HepG2 (cell line): ENCODE results near the gene ANKRD39. TPM values are rescaled to one million over a fixed set of nuclear protein-coding genes. Genes with fewer than 3 reads are reported as not detected.

ENCODE experiments used
- BRCA1 ChIP-seq: sonication (generic); formaldehyde crosslinking; IDR thresholded peaks from 2 replicates; pipeline ENCODE4 v1.4.0; 2020; ENCODE audit warnings: missing genetic modification reagents
- CSRNP2 ChIP-seq: sonication (generic); formaldehyde crosslinking; conservative IDR thresholded peaks from 2 replicates; pipeline ENCODE4 v1.8.0; 2022; ENCODE audit warnings: low read depth, missing genetic modification reagents
- CTCF ChIP-seq: sonication (generic); formaldehyde crosslinking; IDR thresholded peaks from 2 replicates; pipeline ENCODE4 v1.5.0; 2020; ENCODE audit warnings: mild to moderate bottlenecking, missing genetic modification reagents, moderate library complexity
- FLYWCH1 ChIP-seq: sonication (generic); formaldehyde crosslinking; IDR thresholded peaks from 2 replicates; pipeline ENCODE4 v1.8.1; 2023; ENCODE audit warnings: mild to moderate bottlenecking, missing genetic modification reagents
- MED1 ChIP-seq: sonication (generic); formaldehyde crosslinking; IDR thresholded peaks from 2 replicates; pipeline ENCODE4 v1.4.0; 2020; ENCODE audit warnings: missing genetic modification reagents
- RFXANK ChIP-seq: IDR thresholded peaks from 2 replicates; pipeline ENCODE4 v1.6.1; 2016
- RFXAP ChIP-seq: sonication (generic); formaldehyde crosslinking; IDR thresholded peaks from 2 replicates; pipeline ENCODE4 v1.4.0; 2020; ENCODE audit warnings: missing genetic modification reagents, borderline replicate concordance
- TBX3 ChIP-seq: fragments of 450-650 bp; IDR thresholded peaks from 2 replicates; pipeline ENCODE4 v1.6.1; 2017; ENCODE audit warnings: antibody characterized with exemption, mild to moderate bottlenecking, inconsistent platforms, borderline replicate concordance
- TCF7L2 ChIP-seq: IDR thresholded peaks from 2 replicates; pipeline ENCODE4 v1.6.1; 2011; ENCODE audit warnings: mild to moderate bottlenecking, low read depth, low read length, moderate library complexity
- ZBTB14 ChIP-seq: sonication (generic); formaldehyde crosslinking; IDR thresholded peaks from 2 replicates; pipeline ENCODE4 v1.4.0; 2020; ENCODE audit warnings: missing genetic modification reagents
- ZBTB21 ChIP-seq: sonication (generic); formaldehyde crosslinking; IDR thresholded peaks from 2 replicates; pipeline ENCODE4 v1.4.0; 2020; ENCODE audit warnings: missing genetic modification reagents
- ZIK1 ChIP-seq: sonication (generic); formaldehyde crosslinking; IDR thresholded peaks from 2 replicates; pipeline ENCODE4 v1.5.0; 2020; ENCODE audit warnings: mild to moderate bottlenecking, low read depth, missing genetic modification reagents, borderline replicate concordance
- ZNF282 ChIP-seq: fragments of 450-650 bp; IDR thresholded peaks from 2 replicates; pipeline ENCODE4 v1.6.1; 2018; ENCODE audit not compliant: partially characterized antibody
- ZNF3 ChIP-seq: IDR thresholded peaks from 2 replicates; pipeline ENCODE4 v1.7.0; 2017; ENCODE audit warnings: inconsistent platforms
- ZNF33B ChIP-seq: sonication (generic); formaldehyde crosslinking; IDR thresholded peaks from 2 replicates; pipeline ENCODE4 v1.5.1; 2020; ENCODE audit warnings: mild to moderate bottlenecking, missing genetic modification reagents
- ZNF510 ChIP-seq: sonication (generic); formaldehyde crosslinking; IDR thresholded peaks from 2 replicates; pipeline ENCODE4 v1.4.0; 2020; ENCODE audit warnings: low read depth, mild to moderate bottlenecking, missing genetic modification reagents
- ZNF775 ChIP-seq: sonication (generic); formaldehyde crosslinking; IDR thresholded peaks from 2 replicates; pipeline ENCODE4 v1.4.0; 2020; ENCODE audit warnings: missing genetic modification reagents, mild to moderate bottlenecking, moderate library complexity, borderline replicate concordance
- polyA plus RNA-seq, 8 experiments: library from polyadenylated mRNA; depleted of rRNA in 3 of 8; stranded (reverse) in 7 of 8; unstranded in 1 of 8; fragments of >200 nt; fragmentation: Illumina TruSeq in 4 of 8; extraction: Trizol in 4 of 8; gene quantifications; 2 replicates each; pipeline versions ENCODE4 v1.2.1 to v1.2.3, GENCODE V29; 2011 to 2016; ENCODE audit warnings: low read depth in 4 of 8, missing spikeins in 1 of 8, mixed read lengths in 1 of 8; ENCODE audit not compliant: insufficient read depth in 1 of 8
- total RNA-seq, 5 experiments: library from RNA; depleted of rRNA; stranded (reverse); fragments of >200 nt; fragmentation: Illumina TruSeq; extraction: Trizol; gene quantifications; 2 replicates each; pipeline ENCODE4 v1.2.3, GENCODE V29; 2016; ENCODE audit warnings: low read depth in 1 of 5

The ANKRD39 gene
- total and polyA plus RNA-seq, 2 of the 13 experiments (the other 11 are each of a cell fraction or from before 2014, with no cell fraction given): 23.2 to 24.8 TPM

DNA sequence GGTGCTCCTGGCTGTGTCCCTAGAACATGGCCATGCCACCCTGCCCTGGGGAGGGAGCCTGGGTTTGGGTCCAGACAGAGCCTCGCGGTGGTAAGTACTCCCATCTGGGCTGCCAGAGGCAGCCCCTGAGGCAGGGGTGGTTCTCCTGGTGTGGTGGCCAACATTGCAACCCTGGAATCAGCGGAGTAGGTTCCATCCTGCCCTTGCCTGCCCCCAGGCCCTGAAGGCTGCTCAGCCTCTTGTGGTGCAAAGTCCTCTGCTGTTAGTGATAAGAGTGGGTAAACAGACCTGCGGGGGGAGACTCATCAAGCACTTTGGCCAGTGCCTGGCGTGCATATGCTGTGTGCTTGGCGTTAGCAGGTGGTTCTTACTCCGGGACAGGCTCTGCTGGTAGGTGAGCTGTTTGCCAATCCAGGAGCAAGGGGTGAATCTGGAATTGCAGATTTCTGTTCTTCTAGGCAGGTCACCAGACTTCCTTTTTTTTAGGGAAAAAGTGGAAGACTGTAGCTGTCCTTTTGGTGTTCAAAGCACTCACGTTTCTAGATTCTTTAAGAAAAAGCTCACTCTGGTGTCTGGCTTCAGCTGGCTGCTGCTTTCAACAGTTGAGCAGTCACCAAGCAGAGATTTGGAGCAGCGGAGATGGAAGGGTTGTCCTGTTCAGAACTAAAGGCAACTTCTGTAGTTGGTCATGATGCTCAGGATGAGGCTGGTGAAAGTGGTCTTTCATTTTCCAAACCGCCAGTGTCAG lies 38.5 kb downstream of the ANKRD39 start (continued):
- no peak for TF ChIP-seq CSRNP2 (CRISPR knock-in tag)
- TF ChIP-seq BRCA1 (CRISPR knock-in tag): peak; percentile 89
- peak; percentile 83; the same call in 1 of the 2 replicates for TF ChIP-seq ZNF33B
- peak; percentile 18; the same call in 1 of the 2 replicates for TF ChIP-seq ZNF3 (CRISPR knock-in tag)
- TF ChIP-seq ZIK1 (CRISPR knock-in tag): no peak; the same call in 1 of the 2 replicates
- no peak for TF ChIP-seq FLYWCH1 (CRISPR knock-in tag)
- no peak for TF ChIP-seq ZBTB21 (CRISPR knock-in tag)
- peak; percentile 97 for TF ChIP-seq MED1 (CRISPR knock-in tag)
- TF ChIP-seq CTCF (CRISPR knock-in tag): peak; percentile 62
- TF ChIP-seq TBX3: peak; percentile 68; the same call in 1 of the 2 replicates
- TF ChIP-seq ZNF510 (CRISPR knock-in tag): no peak; the same call in none of the 2 replicates
- no peak for TF ChIP-seq TCF7L2
- 0 out of 2 replicates have a peak, but pooled peaks have one; percentile 35 for TF ChIP-seq ZBTB14 (CRISPR knock-in tag)
- no peak for TF ChIP-seq ZNF775 (CRISPR knock-in tag)
- no peak for TF ChIP-seq RFXANK
- peak; percentile 92 for TF ChIP-seq RFXAP (CRISPR knock-in tag)
- TF ChIP-seq ZNF282: no peak
